GM19397 (cell line): ENCODE data around the gene BIK.

ENCODE experiments used
- ATAC-seq: cut with Tn5 transposase; IDR thresholded peaks from one replicate; pipeline ENCODE4 v1.9.1; 2021; ENCODE audit warnings: mild to moderate bottlenecking, moderate library complexity; ENCODE audit not compliant: unreplicated experiment

Gene BIK

GRCh38 chr22:43158778-43159483 is 48.4 kb downstream of the BIK start:
- ATAC-seq: no peak

GRCh38 chr22:43159484-43160178 is 49.1 kb downstream of the BIK start:
- ATAC-seq: no peak

GRCh38 chr22:43160497-43161126 is 50.1 kb downstream of the BIK start:
- no peak for ATAC-seq

GRCh38 chr22:43162412-43163150 is 52.0 kb downstream of the BIK start:
- ATAC-seq: no peak

GRCh38 chr22:43163241-43163795 is 52.8 kb downstream of the BIK start:
- ATAC-seq: no peak

GRCh38 chr22:43164636-43165035 is 54.1 kb downstream of the BIK start:
- ATAC-seq: no peak

- no peak for ATAC-seq
These were observed 55.8 kb downstream of the BIK start for GRCh38 chr22:43166132-43166930.

GRCh38 chr22:43167001-43167589 is 56.5 kb downstream of the BIK start:
- ATAC-seq: no peak

- no peak for ATAC-seq
These were observed 58.1 kb downstream of the BIK start for GRCh38 chr22:43168471-43169309.

- no peak for ATAC-seq
These were observed 59.0 kb downstream of the BIK start for GRCh38 chr22:43169310-43170130.

GRCh38 chr22:43170131-43170480 is 59.6 kb downstream of the BIK start:
- no peak for ATAC-seq

GRCh38 chr22:43171019-43171491 is 60.5 kb downstream of the BIK start:
- ATAC-seq: no peak

GRCh38 chr22:43171607-43172006 is 61.1 kb downstream of the BIK start:
- ATAC-seq: no peak

- no peak for ATAC-seq
These were observed 61.6 kb downstream of the BIK start for GRCh38 chr22:43172191-43172590.

GRCh38 chr22:43173566-43173965 is 63.0 kb downstream of the BIK start:
- no peak for ATAC-seq

- no peak for ATAC-seq
These were observed 63.6 kb downstream of the BIK start for GRCh38 chr22:43173976-43174720.

GRCh38 chr22:43174941-43175531 is 64.5 kb downstream of the BIK start:
- ATAC-seq: no peak
